LNCaP clone FGC (cell line): ENCODE measurements around the gene CPT1A.

Source experiments
- DNase-seq: peaks from one replicate; pipeline ENCODE4 v3.0.0-alpha.2; 2011; ENCODE audit warnings: low read depth
- H3K4me3 ChIP-seq: 2 replicates; pipeline ENCODE4 v1.5.1; 2011; ENCODE audit warnings: mild to moderate bottlenecking, low read depth, low read length, control low read depth
- TF ChIP-seq, protein P1 (sequence below): IDR thresholded peaks from 2 replicates; pipeline ENCODE4 v1.5.1; 2012; ENCODE audit warnings: mild to moderate bottlenecking; ENCODE audit not compliant: control insufficient read depth, insufficient read depth; ENCODE audit errors: extremely low read depth

CPT1A gene

GRCh38 chr11:68854273-68854958 is 12.7 kb upstream of the CPT1A start:
- DNase-seq = no peak
- H3K4me3 ChIP-seq = no peak overlapping the region
- TF ChIP-seq, protein P1, sequence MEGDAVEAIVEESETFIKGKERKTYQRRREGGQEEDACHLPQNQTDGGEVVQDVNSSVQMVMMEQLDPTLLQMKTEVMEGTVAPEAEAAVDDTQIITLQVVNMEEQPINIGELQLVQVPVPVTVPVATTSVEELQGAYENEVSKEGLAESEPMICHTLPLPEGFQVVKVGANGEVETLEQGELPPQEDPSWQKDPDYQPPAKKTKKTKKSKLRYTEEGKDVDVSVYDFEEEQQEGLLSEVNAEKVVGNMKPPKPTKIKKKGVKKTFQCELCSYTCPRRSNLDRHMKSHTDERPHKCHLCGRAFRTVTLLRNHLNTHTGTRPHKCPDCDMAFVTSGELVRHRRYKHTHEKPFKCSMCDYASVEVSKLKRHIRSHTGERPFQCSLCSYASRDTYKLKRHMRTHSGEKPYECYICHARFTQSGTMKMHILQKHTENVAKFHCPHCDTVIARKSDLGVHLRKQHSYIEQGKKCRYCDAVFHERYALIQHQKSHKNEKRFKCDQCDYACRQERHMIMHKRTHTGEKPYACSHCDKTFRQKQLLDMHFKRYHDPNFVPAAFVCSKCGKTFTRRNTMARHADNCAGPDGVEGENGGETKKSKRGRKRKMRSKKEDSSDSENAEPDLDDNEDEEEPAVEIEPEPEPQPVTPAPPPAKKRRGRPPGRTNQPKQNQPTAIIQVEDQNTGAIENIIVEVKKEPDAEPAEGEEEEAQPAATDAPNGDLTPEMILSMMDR = no peak

DNA sequence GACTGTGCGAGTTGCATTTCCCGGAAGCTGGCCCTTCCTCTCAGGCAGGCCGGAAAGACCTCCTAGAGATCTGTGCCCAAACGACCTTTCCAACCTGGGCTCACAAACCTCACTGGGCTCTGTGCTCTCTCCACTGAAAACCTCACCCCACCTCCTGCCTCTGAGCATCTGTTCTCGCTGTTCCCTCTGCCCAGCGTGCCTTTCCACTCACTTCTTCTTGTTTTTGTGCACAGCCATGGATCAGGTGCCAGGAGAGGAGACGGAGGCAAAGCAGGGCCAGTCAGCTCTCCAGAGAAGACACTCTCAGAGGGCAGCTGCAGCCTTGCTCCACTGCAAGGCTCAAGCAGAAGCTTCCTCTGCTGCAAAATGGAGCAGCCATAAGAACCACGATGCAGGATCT is 10.9 kb upstream of the CPT1A start:
- TF ChIP-seq, protein P1 = no peak
- no peak for DNase-seq
- H3K4me3 ChIP-seq = no peak overlapping the region

DNA sequence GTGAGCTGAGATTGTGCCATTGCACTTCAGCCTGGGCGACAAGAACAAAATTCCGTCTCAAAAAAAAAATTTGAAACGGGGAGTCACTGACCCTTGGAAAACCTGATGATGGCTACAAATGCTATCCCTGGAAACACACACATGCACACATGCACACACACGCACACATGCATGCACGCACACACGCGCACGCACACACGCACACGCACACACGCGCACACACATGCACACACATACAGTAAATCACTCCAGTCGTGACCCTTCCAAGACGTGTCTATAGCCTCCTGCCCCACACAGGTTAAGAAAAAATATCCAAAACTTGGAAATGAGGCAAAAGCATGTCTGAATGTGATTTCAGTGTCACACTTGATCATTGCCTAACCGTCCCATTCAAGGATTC is 6.7 kb upstream of the CPT1A start:
- no peak for DNase-seq
- TF ChIP-seq, protein P1 = no peak

GRCh38 chr11:68847395-68847794 is 5.7 kb upstream of the CPT1A start:
- H3K4me3 ChIP-seq = no peak overlapping the region
- no peak for DNase-seq
- TF ChIP-seq, protein P1 = no peak

More for the DNA sequence above, 6.7 kb upstream of the CPT1A start:
- no peak overlapping the region for H3K4me3 ChIP-seq

- no peak for DNase-seq
- H3K4me3 ChIP-seq = no peak overlapping the region
- TF ChIP-seq, protein P1 = no peak
Measured at GRCh38 chr11:68845351-68846002, 3.8 kb upstream of the CPT1A start.

DNA sequence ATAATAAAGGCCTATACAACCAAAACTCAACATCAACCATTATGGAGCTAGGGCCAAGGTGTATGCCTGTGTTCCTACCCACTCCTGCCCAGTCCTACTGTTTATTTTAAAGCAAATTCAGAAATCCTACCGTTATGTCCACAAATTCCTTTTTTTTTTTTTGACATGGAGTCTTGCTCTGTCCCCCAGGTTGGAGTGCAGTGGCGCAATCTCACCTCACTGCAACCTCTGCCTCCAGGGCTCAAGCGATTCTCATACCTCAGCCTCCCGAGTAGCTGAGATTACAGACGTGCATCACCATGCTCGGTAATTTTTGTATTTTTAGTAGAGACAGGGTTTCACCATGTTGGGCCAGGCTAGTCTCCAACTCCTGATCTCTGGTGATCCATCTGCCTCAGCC is 3.1 kb upstream of the CPT1A start:
- no peak for DNase-seq
- TF ChIP-seq, protein P1 = no peak
- H3K4me3 ChIP-seq = no peak overlapping the region
